GM10248 (cell line): ENCODE measurements around the gene OR52J3.

ENCODE experiments used
- CTCF ChIA-PET: fragments of 300-600 bp; sonication (Branson Sonifier 250); formaldehyde crosslinking; extraction: SDS; loops from one replicate; lab custom pipeline; 2021; ENCODE audit warnings: antibody characterized with exemption; lab: Yijun Ruan, JAX
- POLR2A ChIA-PET: fragments of 350-650 bp; sonication (Branson Sonifier 250); formaldehyde crosslinking; extraction: SDS; loops from one replicate; lab custom pipeline; 2020; ENCODE audit warnings: antibody characterized with exemption; lab: Yijun Ruan, JAX
- DNase-seq: peaks from one replicate; pipeline ENCODE4 v3.0.0; 2012; ENCODE audit errors: extremely low spot score
- CTCF ChIP-seq: IDR thresholded peaks from 2 replicates; pipeline ENCODE4 v1.5.1; 2012; ENCODE audit warnings: mild to moderate bottlenecking, low read depth; ENCODE audit errors: extremely low read depth, missing control alignments, control extremely low read depth

Gene OR52J3

GRCh38 chr11:5046226-5046625 lies at the start of gene OR52J3:
Gene OR52J3, plus strand, starts transcription at chr11:5046526. Its CDS starts 0 bp downstream, at chr11:5046526.
- DNase-seq: no peak
- ChIA-PET CTCF (no interaction called here), POLR2A (no interaction called here)
- no peak for TF ChIP-seq CTCF

DNA sequence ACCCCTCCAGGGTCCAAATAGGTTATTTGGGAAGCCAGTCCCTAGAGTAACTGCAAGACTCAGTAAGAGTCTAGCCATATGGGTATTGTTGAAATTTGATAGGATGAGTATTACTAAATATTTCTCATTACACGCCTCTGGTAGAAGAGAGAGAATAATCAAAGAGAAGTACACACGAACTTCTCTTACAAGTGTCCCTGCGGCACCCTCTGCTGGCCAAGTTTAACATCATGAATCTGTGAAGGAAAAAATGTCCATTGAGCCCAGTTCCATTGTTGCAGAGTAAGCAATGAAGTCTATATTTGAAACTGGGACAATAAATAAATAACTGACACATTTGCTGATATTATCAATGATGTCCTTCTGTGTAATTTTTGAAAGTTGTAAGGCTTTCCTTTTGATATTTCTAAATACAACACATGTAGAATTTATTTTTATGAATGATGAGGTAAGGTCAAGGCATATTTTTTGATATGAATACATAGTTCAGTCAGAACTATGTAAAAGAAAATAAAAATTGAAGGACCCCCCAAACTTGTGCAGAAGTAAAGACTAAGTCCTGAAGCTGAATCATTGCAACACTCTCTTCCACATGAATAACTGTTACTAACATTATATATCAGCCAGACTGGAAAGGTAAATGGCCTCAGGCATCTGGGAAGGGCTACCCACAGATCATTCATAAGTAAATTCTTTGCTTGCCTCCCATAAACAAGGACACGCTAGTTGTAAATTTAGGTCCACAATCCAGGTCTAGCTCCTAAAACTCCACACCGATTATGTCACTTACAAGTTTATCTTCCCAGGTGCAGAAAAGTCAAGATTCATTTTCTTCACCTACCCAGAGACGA lies 41.7 kb upstream of the OR52J3 start:
- ChIA-PET POLR2A (no interaction called here), CTCF (interaction anchor here (0.8 to 2.6 kb wide), 2 partner anchors 14 to 368 kb away, joined by 6 to 16 read pairs; partner anchors contain the start of gene OR51D1)
- peak; percentile 49 for TF ChIP-seq CTCF
- DNase-seq: peak; percentile 10

- ChIA-PET POLR2A (no interaction called here), CTCF (no interaction called here)
- no peak for TF ChIP-seq CTCF
- DNase-seq: no peak
Observed at GRCh38 chr11:5007561-5007960, 38.8 kb upstream of the OR52J3 start.

DNA sequence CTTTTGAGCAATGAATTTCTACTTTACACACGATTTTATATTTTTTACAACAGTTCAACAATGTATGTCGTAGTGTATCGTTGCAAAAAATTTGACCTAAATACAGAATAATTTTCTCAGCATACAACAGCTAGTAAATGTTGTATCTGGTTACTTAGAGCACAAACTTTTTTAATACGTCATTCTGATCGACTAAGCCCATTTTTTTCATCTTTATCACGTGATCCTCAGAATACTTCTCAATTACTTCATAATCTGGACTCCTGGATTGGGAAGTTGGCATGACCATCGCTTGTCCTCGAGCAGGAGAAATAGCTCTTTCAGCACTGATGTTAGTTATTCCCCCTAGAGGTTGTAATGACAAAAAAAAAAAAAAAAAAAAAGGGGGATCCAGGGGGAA lies 35.1 kb upstream of the OR52J3 start:
- no peak for DNase-seq
- no peak for TF ChIP-seq CTCF
- ChIA-PET CTCF (no interaction called here), POLR2A (no interaction called here)

DNA sequence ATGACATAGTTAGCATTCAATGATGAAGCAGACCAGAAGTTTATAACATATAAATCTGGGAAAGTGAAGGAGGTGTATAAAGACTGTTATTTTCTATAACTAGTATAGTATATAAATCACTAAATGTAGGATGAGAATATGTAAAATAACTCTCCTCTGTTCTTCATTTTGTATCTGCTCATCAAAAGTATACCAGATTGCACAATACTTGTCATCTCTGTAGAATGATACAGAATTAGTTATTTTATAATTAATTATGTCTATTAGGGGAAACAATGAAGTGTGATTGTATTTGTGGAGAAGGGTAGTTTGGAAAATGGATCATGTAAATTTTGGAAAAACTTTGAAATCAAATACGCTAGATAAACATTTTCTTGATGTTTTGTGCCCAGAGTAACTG lies 33.3 kb upstream of the OR52J3 start:
- no peak for DNase-seq
- TF ChIP-seq CTCF: no peak
- CTCF ChIA-PET: no interaction called here
- POLR2A ChIA-PET: no interaction called here

- TF ChIP-seq CTCF: no peak
- CTCF ChIA-PET: interaction anchor here (1.0 to 1.2 kb wide), 3 partner anchors 9 to 44 kb away, joined by 3 read pairs; no protein-coding TSS in a partner anchor
- POLR2A ChIA-PET: no interaction called here
- no peak for DNase-seq
Observed at GRCh38 chr11:5021996-5022395, 24.3 kb upstream of the OR52J3 start.
